ENCODE data around the gene ADGRV1.

- TF ChIP-seq CTCF (IDR thresholded peaks at IDR 0.05; ENCODE audit: insufficient read depth, low read length) (no peak), SPI1 (IDR thresholded peaks at IDR 0.05; ENCODE audit: borderline replicate concordance, low read depth) (no peak), GABPA (IDR thresholded peaks at IDR 0.05; ENCODE audit: low read depth) (no peak)
- TF ChIP-seq, protein P1, sequence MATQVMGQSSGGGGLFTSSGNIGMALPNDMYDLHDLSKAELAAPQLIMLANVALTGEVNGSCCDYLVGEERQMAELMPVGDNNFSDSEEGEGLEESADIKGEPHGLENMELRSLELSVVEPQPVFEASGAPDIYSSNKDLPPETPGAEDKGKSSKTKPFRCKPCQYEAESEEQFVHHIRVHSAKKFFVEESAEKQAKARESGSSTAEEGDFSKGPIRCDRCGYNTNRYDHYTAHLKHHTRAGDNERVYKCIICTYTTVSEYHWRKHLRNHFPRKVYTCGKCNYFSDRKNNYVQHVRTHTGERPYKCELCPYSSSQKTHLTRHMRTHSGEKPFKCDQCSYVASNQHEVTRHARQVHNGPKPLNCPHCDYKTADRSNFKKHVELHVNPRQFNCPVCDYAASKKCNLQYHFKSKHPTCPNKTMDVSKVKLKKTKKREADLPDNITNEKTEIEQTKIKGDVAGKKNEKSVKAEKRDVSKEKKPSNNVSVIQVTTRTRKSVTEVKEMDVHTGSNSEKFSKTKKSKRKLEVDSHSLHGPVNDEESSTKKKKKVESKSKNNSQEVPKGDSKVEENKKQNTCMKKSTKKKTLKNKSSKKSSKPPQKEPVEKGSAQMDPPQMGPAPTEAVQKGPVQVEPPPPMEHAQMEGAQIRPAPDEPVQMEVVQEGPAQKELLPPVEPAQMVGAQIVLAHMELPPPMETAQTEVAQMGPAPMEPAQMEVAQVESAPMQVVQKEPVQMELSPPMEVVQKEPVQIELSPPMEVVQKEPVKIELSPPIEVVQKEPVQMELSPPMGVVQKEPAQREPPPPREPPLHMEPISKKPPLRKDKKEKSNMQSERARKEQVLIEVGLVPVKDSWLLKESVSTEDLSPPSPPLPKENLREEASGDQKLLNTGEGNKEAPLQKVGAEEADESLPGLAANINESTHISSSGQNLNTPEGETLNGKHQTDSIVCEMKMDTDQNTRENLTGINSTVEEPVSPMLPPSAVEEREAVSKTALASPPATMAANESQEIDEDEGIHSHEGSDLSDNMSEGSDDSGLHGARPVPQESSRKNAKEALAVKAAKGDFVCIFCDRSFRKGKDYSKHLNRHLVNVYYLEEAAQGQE (IDR thresholded peaks at IDR 0.05; ENCODE audit: insufficient replicate concordance, low read depth) = no peak
Measured at GRCh38 chr5:90718387-90718786, 159.8 kb downstream of the ADGRV1 start.

All from HL-60 (cell line).